HepG2 (cell line): ENCODE measurements around the gene SLC5A5. TPM values are rescaled to one million over a fixed set of nuclear protein-coding genes. Genes with fewer than 3 reads are reported as not detected.

Experiments
- ATF4 ChIP-seq, 2 experiments: fragments of 450-650 bp in 1 of 2; sonication (generic) in 1 of 2; formaldehyde crosslinking; IDR thresholded peaks; 2 replicates each; pipeline versions ENCODE4 v1.5.0 to v1.8.0; 2020 to 2022; ENCODE audit warnings: mild to moderate bottlenecking in 1 of 2, missing genetic modification reagents in 1 of 2
- CBFB ChIP-seq: sonication (generic); formaldehyde crosslinking; IDR thresholded peaks from 2 replicates; pipeline ENCODE4 v1.4.0; 2020; ENCODE audit warnings: missing genetic modification reagents
- CREBL2 ChIP-seq: sonication (generic); formaldehyde crosslinking; IDR thresholded peaks from 2 replicates; pipeline ENCODE4 v1.8.1; 2023; ENCODE audit warnings: missing genetic modification reagents, mild to moderate bottlenecking, borderline replicate concordance
- ELF1 ChIP-seq: sonication (generic); formaldehyde crosslinking; IDR thresholded peaks from 2 replicates; pipeline ENCODE4 v1.4.0; 2020; ENCODE audit warnings: missing genetic modification reagents
- FIP1L1 ChIP-seq: fragments of 200-400 bp; formaldehyde crosslinking; IDR thresholded peaks from 2 replicates; pipeline ENCODE4 v1.6.1; 2018; ENCODE audit warnings: low read depth, mild to moderate bottlenecking, low read length, moderate library complexity, borderline replicate concordance; ENCODE audit not compliant: insufficient read depth
- FOSL2 ChIP-seq: sonication (generic); formaldehyde crosslinking; IDR thresholded peaks from 2 replicates; pipeline ENCODE4 v1.4.0; 2020; ENCODE audit warnings: missing genetic modification reagents
- FOXA1 ChIP-seq, 2 experiments: fragments of 450-650 bp in 1 of 2; sonication (generic) in 1 of 2; formaldehyde crosslinking in 1 of 2; IDR thresholded peaks; 2 replicates each; pipeline versions ENCODE4 v1.4.0 to v1.6.1; 2016 to 2020; ENCODE audit warnings: missing genetic modification reagents in 1 of 2
- GRHL1 ChIP-seq: sonication (generic); formaldehyde crosslinking; conservative IDR thresholded peaks from 2 replicates; pipeline ENCODE4 v1.8.0; 2022; ENCODE audit warnings: missing genetic modification reagents
- HNRNPUL1 ChIP-seq: fragments of 200-400 bp; formaldehyde crosslinking; IDR thresholded peaks from 2 replicates; pipeline ENCODE4 v1.6.1; 2017; ENCODE audit warnings: low read depth, mild to moderate bottlenecking, low read length, moderate library complexity
- MZF1 ChIP-seq: sonication (generic); formaldehyde crosslinking; IDR thresholded peaks from 2 replicates; pipeline ENCODE4 v1.8.1; 2023; ENCODE audit warnings: mild to moderate bottlenecking, missing genetic modification reagents, borderline replicate concordance
- NFATC3 ChIP-seq: sonication (generic); formaldehyde crosslinking; IDR thresholded peaks from 2 replicates; pipeline ENCODE4 v1.5.1; 2020; ENCODE audit warnings: mild to moderate bottlenecking, missing genetic modification reagents
- NONO ChIP-seq, 2 experiments: fragments of 450-650 bp in 1 of 2; sonication (generic) in 1 of 2; formaldehyde crosslinking in 1 of 2; IDR thresholded peaks in 1 of 2; conservative IDR thresholded peaks in 1 of 2; 2 replicates each; pipeline versions ENCODE4 v1.6.1 to v1.8.0; 2017 to 2022; ENCODE audit warnings: mild to moderate bottlenecking in 1 of 2, missing genetic modification reagents in 1 of 2, moderate library complexity in 1 of 2
- POGZ ChIP-seq: sonication (generic); formaldehyde crosslinking; IDR thresholded peaks from 2 replicates; pipeline ENCODE4 v1.4.0; 2020; ENCODE audit warnings: mild to moderate bottlenecking, missing genetic modification reagents
- RFXANK ChIP-seq: IDR thresholded peaks from 2 replicates; pipeline ENCODE4 v1.6.1; 2016
- SETDB1 ChIP-seq: sonication (generic); formaldehyde crosslinking; IDR thresholded peaks from 2 replicates; pipeline ENCODE4 v1.5.1; 2020; ENCODE audit warnings: missing genetic modification reagents, mild to moderate bottlenecking, borderline replicate concordance
- TEF ChIP-seq: sonication (generic); formaldehyde crosslinking; IDR thresholded peaks from 2 replicates; pipeline ENCODE4 v1.5.0; 2020; ENCODE audit warnings: missing genetic modification reagents
- ZBTB3 ChIP-seq: sonication (generic); formaldehyde crosslinking; IDR thresholded peaks from 2 replicates; pipeline ENCODE4 v1.4.0; 2020; ENCODE audit warnings: low read depth, mild to moderate bottlenecking, moderate library complexity, missing genetic modification reagents, borderline replicate concordance
- ZFX ChIP-seq: sonication (generic); formaldehyde crosslinking; IDR thresholded peaks from 2 replicates; pipeline ENCODE4 v1.4.0; 2020; ENCODE audit warnings: mild to moderate bottlenecking, low read depth, missing genetic modification reagents, moderate library complexity
- ZNF503 ChIP-seq: sonication (generic); formaldehyde crosslinking; IDR thresholded peaks from 2 replicates; pipeline ENCODE4 v1.4.0; 2020; ENCODE audit warnings: missing genetic modification reagents
- ZNF616 ChIP-seq: sonication (generic); formaldehyde crosslinking; IDR thresholded peaks from 2 replicates; pipeline ENCODE4 v1.5.0; 2020; ENCODE audit warnings: low read depth, mild to moderate bottlenecking, missing genetic modification reagents
- ZNF674 ChIP-seq: sonication (generic); formaldehyde crosslinking; IDR thresholded peaks from 2 replicates; pipeline ENCODE4 v1.5.0; 2020; ENCODE audit warnings: low read depth, mild to moderate bottlenecking, missing genetic modification reagents
- ZNF775 ChIP-seq: sonication (generic); formaldehyde crosslinking; IDR thresholded peaks from 2 replicates; pipeline ENCODE4 v1.4.0; 2020; ENCODE audit warnings: missing genetic modification reagents, mild to moderate bottlenecking, moderate library complexity, borderline replicate concordance
- ZNF790 ChIP-seq: sonication (generic); formaldehyde crosslinking; IDR thresholded peaks from 2 replicates; pipeline ENCODE4 v1.8.0; 2022; ENCODE audit warnings: missing genetic modification reagents, mild to moderate bottlenecking, borderline replicate concordance
- polyA plus RNA-seq, 8 experiments: library from polyadenylated mRNA; depleted of rRNA in 3 of 8; stranded (reverse) in 7 of 8; unstranded in 1 of 8; fragments of >200 nt; fragmentation: Illumina TruSeq in 4 of 8; extraction: Trizol in 4 of 8; gene quantifications; 2 replicates each; pipeline versions ENCODE4 v1.2.1 to v1.2.3, GENCODE V29; 2011 to 2016; ENCODE audit warnings: low read depth in 4 of 8, missing spikeins in 1 of 8, mixed read lengths in 1 of 8; ENCODE audit not compliant: insufficient read depth in 1 of 8
- total RNA-seq, 5 experiments: library from RNA; depleted of rRNA; stranded (reverse); fragments of >200 nt; fragmentation: Illumina TruSeq; extraction: Trizol; gene quantifications; 2 replicates each; pipeline ENCODE4 v1.2.3, GENCODE V29; 2016; ENCODE audit warnings: low read depth in 1 of 5

SLC5A5 gene
- total and polyA plus RNA-seq, 2 of the 13 experiments (the other 11 are each of a cell fraction or from before 2014, with no cell fraction given) = not detected

GRCh38 chr19:17847538-17848366 lies 24.0 kb upstream of the SLC5A5 start, which contains the start of gene JAK3 (continued):
- TF ChIP-seq TEF (CRISPR knock-in tag) (no peak), MZF1 (CRISPR knock-in tag) (no peak), FOXA1 (IDR thresholded peaks at IDR 0.05) (no peak), FOXA1 (CRISPR knock-in tag; IDR thresholded peaks at IDR 0.05) (no peak), RFXANK (no peak), GRHL1 (CRISPR knock-in tag) (no peak), CBFB (CRISPR knock-in tag) (no peak), ZBTB3 (CRISPR knock-in tag) (0 out of 2 replicates have a peak, but pooled peaks have one; percentile 44), ZNF775 (CRISPR knock-in tag) (no peak), ZNF616 (CRISPR knock-in tag) (no peak), ZNF674 (CRISPR knock-in tag) (no peak), NFATC3 (CRISPR knock-in tag) (no peak), HNRNPUL1 (no peak), ELF1 (CRISPR knock-in tag) (peak; percentile 60; the same call in 1 of the 2 replicates), CREBL2 (no peak), ZFX (CRISPR knock-in tag) (peak; percentile 85), SETDB1 (CRISPR knock-in tag) (no peak), ZNF790 (CRISPR knock-in tag) (no peak), ATF4 (CRISPR knock-in tag; IDR thresholded peaks at IDR 0.05) (no peak), POGZ (peak; percentile 16; the same call in 1 of the 2 replicates), ZNF503 (peak; percentile 51; the same call in 1 of the 2 replicates), FOSL2 (CRISPR knock-in tag) (no peak), FIP1L1 (no peak), NONO (IDR thresholded peaks at IDR 0.05) (no peak), NONO (CRISPR knock-in tag; conservative IDR thresholded peaks at IDR 0.05) (no peak)
